ES-I3 (cell line): ENCODE measurements around the gene MYO15B.
"Not testable (repeated sequence)": the region's sequence is repeated elsewhere in the genome, so short reads cannot be mapped to it uniquely, and the experiment has no call there.

Source experiments
- H3K36me3 ChIP-seq: 2 replicates; pipeline ENCODE4 v1.6.1; 2013; ENCODE audit warnings: mild to moderate bottlenecking, low read length, control low read depth, moderate library complexity; ENCODE audit not compliant: insufficient read depth
- H3K4me1 ChIP-seq: 2 replicates; pipeline ENCODE4 v1.6.1; 2013; ENCODE audit warnings: mild to moderate bottlenecking, control low read depth, low read length; ENCODE audit not compliant: insufficient read depth
- H3K9ac ChIP-seq: 2 replicates; pipeline ENCODE4 v1.6.1; 2013; ENCODE audit warnings: low read depth, mild to moderate bottlenecking, low read length, moderate library complexity
- H3K9me3 ChIP-seq: 2 replicates; pipeline ENCODE4 v1.6.1; 2013; ENCODE audit warnings: mild to moderate bottlenecking, low read length, moderate library complexity; ENCODE audit not compliant: control insufficient read depth, insufficient read depth

MYO15B gene

GRCh38 chr17:75635610-75636202, 48.1 kb downstream of the MYO15B start:
- no peaks in the 10 kb centered on the region for H3K9me3 ChIP-seq
- peaks cover 12% of the 10 kb centered on the region for H3K4me1 ChIP-seq
- H3K9ac ChIP-seq: no peak overlapping the region
- H3K36me3 ChIP-seq: no peaks in the 10 kb centered on the region; the same call in 1 of the 2 replicates

- no peaks in the 10 kb centered on the region for H3K9me3 ChIP-seq
- no peaks in the 10 kb centered on the region; the same call in 1 of the 2 replicates for H3K36me3 ChIP-seq
- peaks cover 12% of the 10 kb centered on the region for H3K4me1 ChIP-seq
- no peak overlapping the region for H3K9ac ChIP-seq
Observed at GRCh38 chr17:75636381-75637142, 49.0 kb downstream of the MYO15B start.

GRCh38 chr17:75637143-75637538, 49.5 kb downstream of the MYO15B start:
- Histone ChIP-seq H3K9me3 (no peaks in the 10 kb centered on the region), H3K9ac (no peak overlapping the region), H3K4me1 (peaks cover 12% of the 10 kb centered on the region), H3K36me3 (no peaks in the 10 kb centered on the region; the same call in 1 of the 2 replicates)

- H3K9me3 ChIP-seq: no peaks in the 10 kb centered on the region
- no peak overlapping the region for H3K9ac ChIP-seq
- H3K36me3 ChIP-seq: no peaks in the 10 kb centered on the region; the same call in 1 of the 2 replicates
- H3K4me1 ChIP-seq: peaks cover 13% of the 10 kb centered on the region
Observed at GRCh38 chr17:75637551-75637950, 50.0 kb downstream of the MYO15B start.

- not testable (repeated sequence) for H3K9me3 ChIP-seq, H3K9ac ChIP-seq, H3K36me3 ChIP-seq
- H3K4me1 ChIP-seq: peaks cover 17% of the 10 kb centered on the region
Observed at GRCh38 chr17:75638039-75638438, 50.4 kb downstream of the MYO15B start.

GRCh38 chr17:75638893-75639292, 51.3 kb downstream of the MYO15B start:
- H3K4me1 ChIP-seq: peaks cover 18% of the 10 kb centered on the region
- no peak overlapping the region for H3K9ac ChIP-seq
- H3K36me3 ChIP-seq: peaks cover 3% of the 10 kb centered on the region; the same call in 1 of the 2 replicates
- H3K9me3 ChIP-seq: no peaks in the 10 kb centered on the region

GRCh38 chr17:75639327-75639726, 51.7 kb downstream of the MYO15B start:
- Histone ChIP-seq H3K9me3 (no peaks in the 10 kb centered on the region), H3K9ac (no peak overlapping the region), H3K4me1 (peaks cover 14% of the 10 kb centered on the region), H3K36me3 (peaks cover 3% of the 10 kb centered on the region; the same call in 1 of the 2 replicates)

GRCh38 chr17:75639771-75640555, 52.4 kb downstream of the MYO15B start:
- Histone ChIP-seq H3K9ac (no peak overlapping the region), H3K36me3 (peaks cover 3% of the 10 kb centered on the region; the same call in 1 of the 2 replicates), H3K4me1 (peaks cover 14% of the 10 kb centered on the region), H3K9me3 (no peaks in the 10 kb centered on the region)

GRCh38 chr17:75640556-75641119, 53.0 kb downstream of the MYO15B start:
- Histone ChIP-seq H3K9me3 (no peaks in the 10 kb centered on the region), H3K36me3 (peaks cover 3% of the 10 kb centered on the region; the same call in 1 of the 2 replicates), H3K4me1 (peaks cover 21% of the 10 kb centered on the region), H3K9ac (no peak overlapping the region)

GRCh38 chr17:75641343-75641742, 53.7 kb downstream of the MYO15B start:
- H3K9me3 ChIP-seq: no peaks in the 10 kb centered on the region
- H3K9ac ChIP-seq: no peak overlapping the region
- peaks cover 3% of the 10 kb centered on the region; the same call in 1 of the 2 replicates for H3K36me3 ChIP-seq
- H3K4me1 ChIP-seq: peaks cover 28% of the 10 kb centered on the region

- Histone ChIP-seq H3K9ac (no peak overlapping the region), H3K36me3 (peaks cover 3% of the 10 kb centered on the region; the same call in 1 of the 2 replicates), H3K9me3 (no peaks in the 10 kb centered on the region), H3K4me1 (peaks cover 34% of the 10 kb centered on the region)
Observed at GRCh38 chr17:75642182-75642783, 54.7 kb downstream of the MYO15B start.

GRCh38 chr17:75642784-75643642, 55.4 kb downstream of the MYO15B start:
- no peaks in the 10 kb centered on the region for H3K9me3 ChIP-seq
- peaks cover 34% of the 10 kb centered on the region for H3K4me1 ChIP-seq
- H3K36me3 ChIP-seq: peaks cover 3% of the 10 kb centered on the region; the same call in 1 of the 2 replicates
- H3K9ac ChIP-seq: no peak overlapping the region

- Histone ChIP-seq H3K9me3 (no peaks in the 10 kb centered on the region), H3K4me1 (peaks cover 34% of the 10 kb centered on the region), H3K36me3 (peaks cover 3% of the 10 kb centered on the region; the same call in 1 of the 2 replicates), H3K9ac (no peak overlapping the region)
Observed at GRCh38 chr17:75643643-75644017, 56.0 kb downstream of the MYO15B start.
